Esophagus muscularis mucosa (tissue), 4 donors: ENCODE measurements around the gene ANOS1. TPM values are rescaled to one million over a fixed set of nuclear protein-coding genes. Genes with fewer than 3 reads are reported as not detected.

Experiments
- DNase-seq: peaks from one replicate; pipeline ENCODE4 v3.0.0-alpha.2; 2017; ENCODE audit errors: extremely low spot score
- H3K27ac ChIP-seq, 4 donors: fragments of 200-600 bp; sonication (generic); replicated peaks in 1 of 4; 1 replicate in 3 of 4; 2 replicates in 1 of 4; pipeline ENCODE4 v1.5.1; 2016 to 2019; ENCODE audit warnings: mild to moderate bottlenecking in 1 of 4
- H3K27me3 ChIP-seq, 4 donors: fragments of 200-600 bp; sonication (generic); one replicate each; pipeline versions ENCODE4 v1.5.1 to v1.6.0; 2016 to 2019
- H3K36me3 ChIP-seq, 4 donors: fragments of 200-600 bp; sonication (generic); one replicate each; pipeline ENCODE4 v1.5.1; 2016 to 2019
- H3K4me1 ChIP-seq, 4 donors: fragments of 200-600 bp; sonication (generic); one replicate each; pipeline ENCODE4 v1.5.1; 2016 to 2019
- H3K4me3 ChIP-seq, 4 donors: fragments of 200-600 bp; sonication (generic); 1 replicate in 2 of 4; 2 replicates in 2 of 4; pipeline ENCODE4 v1.5.1; 2016 to 2019; ENCODE audit warnings: mild to moderate bottlenecking in 4 of 4, moderate library complexity in 1 of 4
- H3K9me3 ChIP-seq, 4 donors: fragments of 200-600 bp; sonication (generic); 1 replicate in 3 of 4; 2 replicates in 1 of 4; pipeline ENCODE4 v1.5.1; 2016 to 2019
- CTCF ChIP-seq, 3 experiments: fragments of 200-600 bp in 2 of 3; fragments of 450-650 bp in 1 of 3; sonication (generic) in 2 of 3; IDR thresholded peaks; one replicate each; pipeline ENCODE4 v1.5.1; 2017 to 2019; ENCODE audit warnings: antibody characterized with exemption in 3 of 3, mild to moderate bottlenecking in 2 of 3, moderate library complexity in 1 of 3
- EP300 ChIP-seq: sonication (generic); formaldehyde crosslinking; IDR thresholded peaks from one replicate; pipeline ENCODE4 v1.6.1; 2017; ENCODE audit warnings: antibody characterized with exemption
- POLR2A ChIP-seq: fragments of 450-650 bp; IDR thresholded peaks from one replicate; pipeline ENCODE4 v1.6.1; 2017; ENCODE audit warnings: antibody characterized with exemption, moderate library complexity, mild to moderate bottlenecking, low read depth
- POLR2AphosphoS5 ChIP-seq, 2 donors: sonication (generic); formaldehyde crosslinking; IDR thresholded peaks; one replicate each; pipeline ENCODE4 v1.6.1; 2017; ENCODE audit warnings: antibody characterized with exemption in 2 of 2
- WGBS: methylation state at CpG from one replicate; pipeline ENCODE4 v1.1.5; 2018; 5-methylcytosine and 5-hydroxymethylcytosine counted together
- intact Hi-C: fragments of 100-400 bp; cut with DNase I; formaldehyde crosslinking; loops from one replicate; pipeline ENCODE4 v1.15.1; 2023
- total RNA-seq, 4 donors: library from RNA; depleted of rRNA; stranded (reverse); fragments of >200 nt; gene quantifications; one replicate each; pipeline versions ENCODE4 v1.1.0 to v1.2.1, GENCODE V29; 2016

The ANOS1 gene
- total RNA-seq, 4 donors from 2014 or later, result 2.0 to 3.7 (median 2.4) TPM

- intact Hi-C loops, result loop anchor here (10.0 kb wide), 1 partner anchor 365 kb away; no protein-coding TSS in a partner anchor
- H3K9me3 ChIP-seq, result no peaks in the 10 kb centered on the region
- peak overlapping the region in 1 of 4 donors; percentile 58 for H3K4me3 ChIP-seq
- TF ChIP-seq EP300, result no peak
- TF ChIP-seq POLR2A, result no peak
- H3K4me1 ChIP-seq, result peaks cover 3 to 25% (median 23%) of the 10 kb centered on the region in 4 donors
- no peak overlapping the region for H3K27ac ChIP-seq
- 27% methylated on average over 2 of the region's 2 CpGs for WGBS
- H3K27me3 ChIP-seq, result peaks cover 0 to 7% (median 0%) of the 10 kb centered on the region in 4 donors
- H3K36me3 ChIP-seq, result no peaks in the 10 kb centered on the region
- no peak for DNase-seq
Observed at GRCh38 chrX:8729811-8730210, 2.1 kb downstream of the ANOS1 start.

- no peak for DNase-seq
- TF ChIP-seq CTCF (IDR thresholded peaks at IDR 0.05), result no peak
- no peak for TF ChIP-seq POLR2AphosphoS5 (IDR thresholded peaks at IDR 0.05)
- no peak for TF ChIP-seq POLR2A
- no peak for TF ChIP-seq EP300
- no peak overlapping the region for H3K27ac ChIP-seq
- H3K9me3 ChIP-seq, result no peaks in the 10 kb centered on the region
- no peak overlapping the region for H3K4me3 ChIP-seq
- H3K27me3 ChIP-seq, result peaks cover 0 to 7% (median 0%) of the 10 kb centered on the region in 4 donors
- peaks cover 3 to 25% (median 23%) of the 10 kb centered on the region in 4 donors for H3K4me1 ChIP-seq
- WGBS, result 61% methylated on average over 11 of the region's 11 CpGs
- no peaks in the 10 kb centered on the region for H3K36me3 ChIP-seq
- intact Hi-C loops, result no loop called here
Observed at GRCh38 chrX:8728932-8729535, 2.9 kb downstream of the ANOS1 start.

GRCh38 chrX:8726031-8726652 lies 5.8 kb downstream of the ANOS1 start:
- H3K27ac ChIP-seq, result no peak overlapping the region
- no peak for DNase-seq
- H3K4me3 ChIP-seq, result no peak overlapping the region
- WGBS, result 50% methylated on average over 7 of the region's 7 CpGs
- H3K9me3 ChIP-seq, result no peaks in the 10 kb centered on the region
- peaks cover 0 to 15% (median 11%) of the 10 kb centered on the region in 4 donors for H3K4me1 ChIP-seq
- intact Hi-C loops, result no loop called here
- peaks cover 0 to 5% (median 0%) of the 10 kb centered on the region in 4 donors for H3K27me3 ChIP-seq
- no peak for TF ChIP-seq EP300
- no peak for TF ChIP-seq POLR2AphosphoS5 (IDR thresholded peaks at IDR 0.05)
- no peak for TF ChIP-seq POLR2A
- TF ChIP-seq CTCF (IDR thresholded peaks at IDR 0.05), result no peak
- H3K36me3 ChIP-seq, result no peaks in the 10 kb centered on the region

GRCh38 chrX:8724300-8724699 lies 7.6 kb downstream of the ANOS1 start:
- Histone ChIP-seq H3K4me3 (no peak overlapping the region), H3K27ac (no peak overlapping the region), H3K36me3 (no peaks in the 10 kb centered on the region), H3K9me3 (no peaks in the 10 kb centered on the region), H3K4me1 (no peaks in the 10 kb centered on the region), H3K27me3 (no peaks in the 10 kb centered on the region)
- 53% methylated on average over 7 of the region's 7 CpGs for WGBS
- intact Hi-C loops, result no loop called here
- TF ChIP-seq POLR2AphosphoS5 (IDR thresholded peaks at IDR 0.05) (no peak), POLR2A (no peak), EP300 (no peak), CTCF (IDR thresholded peaks at IDR 0.05) (no peak)
- no peak for DNase-seq

- H3K4me1 ChIP-seq, result no peaks in the 10 kb centered on the region
- no peaks in the 10 kb centered on the region for H3K27me3 ChIP-seq
- intact Hi-C loops, result no loop called here
- WGBS, result 78% methylated on average over 2 of the region's 2 CpGs
- H3K4me3 ChIP-seq, result no peak overlapping the region
- no peaks in the 10 kb centered on the region for H3K9me3 ChIP-seq
- H3K27ac ChIP-seq, result no peak overlapping the region
- DNase-seq, result no peak
- no peak for TF ChIP-seq CTCF (IDR thresholded peaks at IDR 0.05)
- TF ChIP-seq POLR2A, result no peak
- TF ChIP-seq EP300, result no peak
- TF ChIP-seq POLR2AphosphoS5 (IDR thresholded peaks at IDR 0.05), result no peak
- no peaks in the 10 kb centered on the region for H3K36me3 ChIP-seq
Observed at GRCh38 chrX:8721536-8721935, 10.4 kb downstream of the ANOS1 start.
